NCI-H1930 (cell line): ENCODE data around the gene SLC26A1.
"Not testable (repeated sequence)": the region's sequence is repeated elsewhere in the genome, so short reads cannot be mapped to it uniquely, and the experiment has no call there.

Experiments used
- DNase-seq, 2 experiments: peaks; one replicate each; lab custom pipeline; 2025; lab: John Stamatoyannopoulos, UW

The SLC26A1 gene

DNA sequence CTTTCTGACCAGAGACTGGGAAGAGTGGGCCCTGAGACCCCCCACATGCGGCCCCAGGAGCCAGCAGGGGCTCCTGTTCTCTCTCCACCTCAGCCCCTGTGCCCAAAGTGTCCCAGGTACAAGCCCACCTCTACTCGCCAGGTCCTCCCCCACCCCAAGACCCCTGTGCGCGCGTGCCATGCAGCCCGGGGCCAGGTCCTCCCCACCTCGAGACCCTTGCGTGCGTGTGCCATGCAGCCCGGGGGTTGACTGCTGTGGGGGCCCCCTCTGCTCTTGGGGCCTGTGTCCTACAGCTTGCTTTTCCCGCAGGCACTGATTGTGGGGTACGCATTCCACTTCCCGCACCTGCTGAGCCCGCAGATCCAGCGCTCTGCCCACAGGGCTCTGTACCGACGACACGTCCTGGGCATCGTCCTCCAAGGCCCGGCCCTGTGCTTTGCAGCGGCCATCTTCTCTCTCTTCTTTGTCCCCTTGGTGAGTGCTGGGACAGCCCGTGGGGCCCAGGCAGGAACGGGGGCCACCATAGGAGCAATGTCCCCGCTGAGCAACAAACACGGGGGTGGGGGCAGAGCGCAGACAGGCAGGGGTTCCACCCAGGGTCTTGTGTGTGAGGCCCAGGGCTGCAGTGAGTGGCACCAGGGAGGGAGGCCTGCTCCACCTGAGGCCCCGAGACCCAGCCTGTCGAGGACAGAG is 40.2 kb downstream of the SLC26A1 start:
- no peak for DNase-seq

- DNase-seq: no peak
Measured at GRCh38 chr4:951594-952468, 41.4 kb downstream of the SLC26A1 start.

DNA sequence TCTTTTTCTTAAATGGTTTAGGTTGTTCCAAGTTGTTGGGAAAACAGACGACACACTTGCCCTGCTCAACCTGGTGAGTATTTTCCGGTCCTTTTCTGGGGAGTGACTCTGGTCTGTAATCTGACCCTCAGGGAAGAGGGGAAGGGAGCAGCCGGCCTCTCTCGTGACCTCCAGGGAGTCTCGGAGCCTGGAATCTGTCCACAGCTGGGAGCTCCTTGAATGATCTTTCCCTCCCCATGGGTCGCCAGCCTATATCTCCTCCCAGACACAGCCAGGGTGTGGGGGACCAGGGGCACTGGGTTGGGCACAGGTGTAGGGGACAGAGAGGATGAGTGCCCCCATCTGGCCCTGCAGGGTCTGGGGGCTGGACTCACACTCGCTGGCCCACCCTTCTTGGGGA is 42.0 kb downstream of the SLC26A1 start:
- DNase-seq: no peak

DNA sequence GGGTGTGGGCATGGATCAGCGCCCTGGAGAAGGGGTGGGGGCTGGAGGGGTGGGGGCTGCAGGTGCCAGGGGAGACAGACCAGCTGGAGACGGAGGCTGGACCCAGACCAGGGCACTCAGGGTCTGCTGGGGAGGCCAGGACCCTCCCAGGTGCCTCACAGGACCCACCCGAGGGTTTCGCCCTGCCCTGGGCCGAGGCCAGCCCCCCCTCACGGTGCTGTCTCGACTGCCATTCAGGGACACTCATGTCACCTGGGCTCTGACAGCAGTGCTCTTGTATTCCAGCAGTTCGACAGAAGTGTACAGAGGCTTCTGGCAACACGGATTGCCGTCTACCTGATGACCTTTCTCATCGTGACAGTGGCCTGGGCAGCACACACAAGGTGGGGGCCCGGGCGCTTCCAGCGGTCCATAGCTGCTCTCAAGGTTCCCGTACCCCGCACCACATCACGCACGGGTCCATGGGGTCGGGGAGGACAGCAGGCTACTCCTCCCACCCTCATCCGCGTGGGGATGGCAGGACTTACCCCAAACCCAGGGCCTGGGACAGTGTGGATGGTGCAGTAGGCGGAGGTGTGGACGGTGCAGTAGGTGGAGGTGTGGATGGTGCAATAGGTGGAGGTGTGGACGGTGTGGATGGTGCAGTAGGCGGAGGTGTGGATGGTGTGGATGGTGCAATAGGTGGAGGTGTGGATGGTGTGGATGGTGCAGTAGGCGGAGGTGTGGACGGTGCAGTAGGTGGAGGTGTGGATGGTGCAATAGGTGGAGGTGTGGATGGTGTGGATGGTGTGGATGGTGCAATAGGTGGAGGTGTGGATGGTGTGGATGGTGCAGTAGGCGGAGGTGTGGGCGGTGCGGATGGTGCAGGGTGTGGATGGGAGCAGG is 42.8 kb downstream of the SLC26A1 start:
- DNase-seq: no peak

DNA sequence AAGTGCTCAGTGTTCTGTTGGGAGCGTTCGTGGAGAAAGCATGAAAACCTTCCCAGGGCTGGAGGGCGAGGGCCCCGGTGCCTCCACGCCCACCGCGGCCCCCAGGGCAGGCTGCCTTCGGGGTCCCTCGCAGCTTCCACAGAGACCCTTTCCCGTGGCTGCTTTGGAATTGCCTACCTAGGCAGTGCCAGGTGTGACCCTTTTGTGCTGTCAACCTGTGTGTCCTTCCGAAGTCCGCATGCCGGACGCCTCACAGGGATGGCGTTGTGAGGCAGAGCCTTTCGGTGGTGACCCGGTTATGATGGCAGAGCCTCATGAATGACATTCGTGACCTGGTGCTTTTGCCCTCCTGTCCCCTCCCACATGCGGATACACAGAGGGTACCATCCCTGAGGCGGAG is 43.5 kb downstream of the SLC26A1 start:
- DNase-seq: no peak

DNA sequence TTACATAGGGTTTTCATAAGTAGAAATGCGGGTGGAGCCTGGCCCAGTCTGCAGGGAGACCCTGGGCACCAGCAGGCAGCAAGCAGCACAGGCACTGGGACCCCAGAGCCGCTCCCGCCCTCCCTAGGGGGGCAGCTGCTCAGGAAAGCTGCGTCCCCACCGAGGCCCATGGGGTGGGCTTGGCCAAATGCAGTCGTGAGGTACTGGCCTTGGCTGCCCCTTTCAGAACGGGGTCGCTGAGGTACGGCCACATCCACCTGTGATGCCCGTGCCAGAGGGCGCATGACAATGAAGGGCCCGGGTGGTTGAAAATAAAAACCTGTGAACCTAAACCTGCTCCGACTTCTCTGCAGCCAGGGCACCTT is 44.3 kb downstream of the SLC26A1 start:
- DNase-seq: no peak

- DNase-seq: no peak
Measured at GRCh38 chr4:948101-948935, 44.9 kb downstream of the SLC26A1 start.

- DNase-seq: no peak
Measured at GRCh38 chr4:947491-947971, 45.7 kb downstream of the SLC26A1 start.

GRCh38 chr4:946517-947471 is 46.4 kb downstream of the SLC26A1 start:
- DNase-seq: no peak

DNA sequence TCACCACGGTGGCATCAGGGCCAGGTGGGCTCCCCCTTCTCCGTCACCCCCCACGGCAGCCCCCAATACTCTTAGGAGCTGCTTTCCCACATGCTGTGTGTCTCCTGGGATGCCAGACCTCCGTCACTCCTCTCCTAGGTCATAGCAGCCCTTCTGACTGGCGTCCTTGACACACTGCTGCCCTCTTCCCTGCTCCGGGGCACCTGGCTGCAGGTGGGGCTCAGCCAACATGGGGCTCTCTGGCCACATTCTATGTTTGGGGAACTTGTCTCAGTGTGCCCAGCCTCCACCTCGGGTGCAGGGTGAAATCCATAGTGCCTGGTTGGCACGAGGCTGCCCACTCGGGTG is 47.1 kb downstream of the SLC26A1 start:
- DNase-seq: no peak

GRCh38 chr4:945274-946102 is 47.7 kb downstream of the SLC26A1 start:
- no peak for DNase-seq

DNA sequence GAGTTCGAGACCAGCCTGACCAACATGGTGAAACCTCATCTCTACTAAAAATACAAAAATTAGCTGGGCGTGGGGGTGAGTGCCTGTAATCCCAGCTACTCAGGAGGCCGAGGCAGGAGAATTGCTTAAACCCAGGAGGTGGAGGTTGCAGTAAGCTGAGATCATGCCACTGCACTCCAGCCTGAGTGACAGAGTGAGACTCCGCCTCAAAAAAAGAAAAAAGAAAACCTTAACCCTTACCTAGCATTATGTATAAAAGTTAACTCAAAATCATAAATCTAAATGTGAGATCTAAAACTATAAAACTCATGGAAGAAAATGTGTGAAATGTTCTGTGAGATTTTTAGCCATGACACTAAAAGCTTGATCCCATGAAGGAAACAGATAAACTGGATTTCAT is 53.7 kb downstream of the SLC26A1 start:
- DNase-seq: not testable (repeated sequence)
